Hematopoietic multipotent progenitor cell treated with erythropoietin and hydrocortisone succinate and interleukin-3 and kit ligand, for 4 days (in vitro differentiated cells): Measurements from ENCODE around the gene DNM3.

Experiments used
- DNase-seq: peaks from one replicate; pipeline ENCODE4 v3.0.0-alpha.2; 2015

DNM3 gene

DNA sequence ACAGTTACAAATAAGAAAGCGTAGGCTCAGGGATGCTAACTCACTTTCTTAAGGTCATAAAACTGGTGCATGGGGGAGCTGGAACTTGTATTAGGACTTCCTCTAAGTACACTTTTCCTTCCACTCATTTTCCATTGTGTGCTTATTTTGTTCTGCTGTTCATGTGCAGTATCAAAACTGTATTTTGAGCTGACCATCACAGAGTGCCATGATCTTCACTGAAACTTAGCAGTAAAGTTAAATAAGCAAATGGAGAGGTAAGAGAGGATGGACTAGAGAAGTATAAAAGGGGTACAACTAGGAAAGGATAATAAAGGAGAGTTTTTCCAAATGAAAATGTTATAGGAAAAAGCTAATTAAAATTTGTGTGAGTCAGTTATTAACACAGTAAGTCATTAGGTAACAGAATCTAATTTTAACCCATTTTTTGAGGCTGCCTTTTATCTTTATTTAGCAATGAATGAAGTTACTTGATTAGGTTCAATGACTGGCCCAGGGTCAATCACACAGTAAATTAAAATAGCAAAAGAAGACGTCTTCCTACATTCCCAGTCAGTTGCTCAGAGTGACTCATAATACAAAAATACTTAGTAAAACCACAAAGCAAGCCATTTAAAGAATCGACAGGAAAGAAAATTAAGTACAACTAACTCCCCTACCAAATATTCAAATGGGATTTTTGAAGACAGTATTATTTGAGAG lies 413.4 kb downstream of the DNM3 start:
- DNase-seq, result peak; percentile 44

DNA sequence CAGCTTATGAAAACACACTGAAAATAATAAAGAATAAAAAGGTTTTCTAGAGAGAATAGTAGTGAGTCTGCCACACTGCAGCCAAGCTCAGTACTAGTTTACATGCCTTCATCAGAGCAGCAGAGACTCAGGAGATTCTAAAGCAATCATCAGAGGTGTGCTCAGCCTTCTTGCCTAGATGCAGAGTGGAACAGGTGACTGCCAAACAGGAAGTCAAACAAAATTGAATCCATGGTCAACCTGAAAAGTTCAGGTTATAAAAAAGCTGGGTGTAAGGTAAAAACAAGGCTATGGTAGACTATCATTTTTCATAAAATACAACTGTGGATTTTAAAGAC lies 413.9 kb downstream of the DNM3 start:
- DNase-seq, result no peak

DNA sequence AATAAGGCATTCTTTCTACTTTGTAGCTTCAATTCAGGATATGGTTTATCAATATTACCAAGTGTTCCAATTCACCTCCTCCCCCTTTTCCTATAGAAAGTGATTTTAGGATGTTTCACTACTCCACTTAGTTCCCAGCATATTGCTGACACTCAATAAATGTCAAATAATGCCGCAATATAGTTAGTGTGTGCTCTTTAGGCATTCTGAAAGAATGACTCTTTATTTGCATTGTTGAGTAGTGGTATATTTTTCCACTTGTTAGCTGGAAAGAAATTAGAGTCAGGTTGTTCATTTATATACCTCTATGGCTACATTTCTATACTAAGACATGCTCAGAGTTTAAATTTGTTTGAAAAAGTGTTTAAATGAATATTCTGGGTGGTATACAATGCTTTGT lies 424.6 kb downstream of the DNM3 start:
- DNase-seq, result no peak

DNA sequence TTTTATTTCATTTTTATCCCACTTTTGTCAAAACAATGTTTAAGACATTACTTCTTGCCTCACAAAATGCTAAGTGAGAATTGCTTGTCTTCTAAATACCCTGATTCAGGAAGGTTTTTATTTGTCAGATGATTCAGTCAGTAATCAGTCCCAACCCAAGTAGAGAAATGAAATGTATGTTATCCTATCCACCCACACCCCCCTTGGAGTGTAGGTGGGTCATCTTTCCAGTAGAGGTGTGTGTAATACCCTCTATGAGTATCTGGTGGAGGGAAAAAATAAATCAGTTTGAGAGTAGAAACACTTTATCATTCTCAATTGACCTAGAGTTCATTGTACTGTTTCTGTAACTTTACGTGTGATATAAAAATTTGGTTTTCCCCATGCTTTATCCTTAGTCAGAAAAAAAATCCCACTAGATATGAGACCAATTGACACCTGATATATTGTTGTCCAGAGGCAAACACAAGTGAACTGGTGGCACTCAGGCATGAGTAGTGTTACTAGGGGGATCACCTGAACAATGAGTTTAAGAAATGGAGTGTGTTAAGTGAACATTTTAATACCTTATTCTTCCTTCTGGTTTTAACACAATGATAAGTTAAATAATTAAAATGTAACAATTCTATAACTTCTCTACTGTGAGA lies 425.4 kb downstream of the DNM3 start:
- no peak for DNase-seq

DNA sequence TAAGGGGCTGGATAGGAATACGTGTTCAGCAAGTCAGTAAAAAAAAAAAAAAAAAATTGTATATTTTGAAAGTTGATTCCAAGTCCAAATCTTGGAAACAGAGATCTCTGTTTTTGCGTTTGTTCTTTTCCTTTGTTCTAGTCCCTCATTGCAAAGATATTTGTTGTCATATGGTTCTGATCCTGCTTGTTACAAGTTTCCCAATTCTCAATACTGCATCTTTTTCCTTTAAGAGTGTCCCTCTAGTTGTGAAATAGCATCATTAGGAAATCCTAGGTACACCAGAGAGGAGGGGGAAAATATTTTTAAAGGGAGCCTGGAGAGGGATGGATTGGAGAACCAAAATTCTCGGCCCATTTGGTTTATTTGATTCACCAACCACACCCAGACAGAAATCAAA lies 426.9 kb downstream of the DNM3 start:
- no peak for DNase-seq

DNA sequence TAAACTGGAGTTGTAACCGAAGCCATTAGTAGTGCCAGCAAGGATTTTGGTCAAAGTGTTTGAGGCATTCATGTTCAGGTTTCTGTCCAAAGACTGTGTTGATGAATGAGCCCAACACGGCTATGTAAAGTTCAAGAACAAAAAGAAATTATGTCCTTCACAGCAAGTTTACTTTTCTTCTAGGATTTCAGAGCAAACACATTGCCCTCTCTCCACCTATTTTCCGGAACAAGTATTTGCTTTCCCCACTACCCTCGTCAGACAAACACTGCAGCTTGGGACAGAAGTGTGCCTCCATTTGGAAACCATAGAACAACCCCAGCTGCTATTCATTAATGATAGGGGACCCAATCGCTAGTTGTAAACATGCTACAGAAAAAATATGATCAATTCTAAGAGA lies 427.8 kb downstream of the DNM3 start:
- no peak for DNase-seq

DNA sequence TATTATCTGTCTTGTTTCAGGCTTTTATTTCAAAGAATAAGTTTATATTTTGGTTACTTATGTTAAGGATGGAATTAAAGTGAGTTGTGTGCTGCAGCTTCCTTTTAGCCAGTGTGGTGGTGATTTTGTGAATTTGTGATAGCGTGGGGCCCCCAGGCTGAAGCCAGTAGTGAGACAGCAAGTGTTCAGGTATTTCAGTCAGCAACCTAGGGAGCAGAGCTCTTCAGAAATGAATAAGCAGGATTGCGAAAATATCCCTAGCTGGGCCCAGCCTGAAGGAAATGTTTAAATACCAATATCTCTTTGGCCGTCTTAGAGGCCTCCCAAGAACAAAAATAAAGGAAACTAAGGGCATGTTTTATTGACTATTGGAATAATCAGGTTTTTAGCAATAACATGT lies 428.3 kb downstream of the DNM3 start:
- DNase-seq, result no peak

DNA sequence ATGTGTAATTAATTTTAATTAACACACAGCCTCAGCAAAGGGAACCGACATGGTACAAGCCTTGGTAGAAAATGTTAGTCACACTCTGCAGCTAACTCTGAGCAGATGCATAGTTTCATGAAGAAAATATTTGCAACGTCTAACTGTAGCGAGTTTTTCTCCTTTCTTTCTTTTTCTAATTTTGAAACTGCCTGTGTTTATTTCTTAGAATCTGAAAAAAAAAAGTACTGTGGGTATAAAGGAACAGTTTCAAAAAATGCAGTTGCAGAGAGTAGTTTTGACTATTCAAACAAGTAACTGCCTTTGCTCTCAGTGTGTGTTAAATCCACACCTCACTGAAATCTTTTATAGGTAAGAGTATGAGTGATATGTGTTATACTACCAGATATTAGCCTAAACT lies 429.3 kb downstream of the DNM3 start:
- no peak for DNase-seq

DNA sequence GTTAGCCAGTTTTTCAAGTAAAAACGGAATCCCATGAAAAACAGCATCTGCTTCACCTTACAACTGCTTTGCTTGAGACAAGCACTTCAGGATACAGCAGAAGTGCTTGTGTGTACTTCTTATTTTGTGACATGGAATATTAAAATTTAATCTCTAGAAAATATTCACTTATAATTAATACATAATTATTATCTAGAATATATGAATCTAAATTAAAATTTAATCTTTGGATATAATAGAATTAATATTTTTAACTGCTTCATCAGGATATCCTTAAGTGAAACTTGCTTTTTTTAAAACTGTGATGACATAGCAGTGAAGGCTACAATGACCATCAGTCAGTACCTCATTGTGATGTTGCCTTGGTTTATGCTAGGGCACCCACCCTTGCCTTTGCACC lies 430.8 kb downstream of the DNM3 start:
- no peak for DNase-seq

DNA sequence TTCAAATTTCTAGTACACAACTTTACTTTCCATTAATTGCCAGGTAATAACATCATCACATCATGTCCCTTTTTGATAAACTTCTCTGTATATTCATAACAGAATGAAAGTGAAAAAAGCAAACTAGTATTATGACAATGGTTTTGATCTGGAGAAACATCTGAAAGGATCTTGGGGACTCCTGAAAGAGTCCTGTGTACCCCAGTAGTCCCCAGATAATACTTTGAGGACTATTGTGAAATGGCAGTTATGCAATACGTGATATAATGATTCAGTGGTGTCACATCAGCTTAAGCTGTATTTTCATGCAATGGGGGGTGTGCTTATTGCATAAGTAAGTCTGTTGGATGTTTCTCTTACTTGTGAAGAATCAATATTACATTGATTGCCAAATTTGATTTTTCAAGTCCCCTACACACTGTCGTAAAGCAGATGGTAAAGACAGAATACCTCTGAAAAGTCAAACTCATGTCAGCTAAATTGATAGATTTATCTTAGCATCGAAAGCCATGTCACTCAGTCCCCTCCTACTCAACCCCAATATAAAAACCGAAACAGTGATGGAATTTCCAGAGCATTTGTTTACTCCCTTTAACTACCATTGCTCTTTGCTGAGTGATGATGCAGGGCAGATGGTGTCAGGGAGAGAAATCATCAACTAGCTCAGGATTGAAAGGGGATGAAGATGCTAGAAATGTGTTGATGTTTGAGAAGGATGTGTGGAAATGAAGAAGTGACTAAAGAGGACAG lies 432.5 kb downstream of the DNM3 start:
- DNase-seq, result peak; percentile 31

DNA sequence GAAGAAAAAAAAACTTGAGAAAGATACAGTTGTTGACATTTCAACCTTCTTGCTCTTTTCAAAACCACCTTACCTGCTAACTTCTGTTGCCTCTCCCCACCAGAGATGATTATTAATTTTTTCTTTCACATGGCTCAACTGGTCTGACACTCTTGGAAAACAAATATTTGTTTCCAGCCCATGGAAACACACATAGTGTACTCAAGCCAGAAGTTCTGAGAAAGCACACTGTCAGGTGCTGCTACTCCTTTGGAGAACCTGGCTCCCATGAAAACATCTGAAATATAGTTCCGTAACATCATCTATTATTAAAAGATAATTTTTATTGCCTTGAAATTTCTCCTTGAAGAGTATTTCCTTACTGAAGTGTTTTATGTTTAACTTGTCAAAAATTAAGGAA lies 434.2 kb downstream of the DNM3 start:
- no peak for DNase-seq

DNA sequence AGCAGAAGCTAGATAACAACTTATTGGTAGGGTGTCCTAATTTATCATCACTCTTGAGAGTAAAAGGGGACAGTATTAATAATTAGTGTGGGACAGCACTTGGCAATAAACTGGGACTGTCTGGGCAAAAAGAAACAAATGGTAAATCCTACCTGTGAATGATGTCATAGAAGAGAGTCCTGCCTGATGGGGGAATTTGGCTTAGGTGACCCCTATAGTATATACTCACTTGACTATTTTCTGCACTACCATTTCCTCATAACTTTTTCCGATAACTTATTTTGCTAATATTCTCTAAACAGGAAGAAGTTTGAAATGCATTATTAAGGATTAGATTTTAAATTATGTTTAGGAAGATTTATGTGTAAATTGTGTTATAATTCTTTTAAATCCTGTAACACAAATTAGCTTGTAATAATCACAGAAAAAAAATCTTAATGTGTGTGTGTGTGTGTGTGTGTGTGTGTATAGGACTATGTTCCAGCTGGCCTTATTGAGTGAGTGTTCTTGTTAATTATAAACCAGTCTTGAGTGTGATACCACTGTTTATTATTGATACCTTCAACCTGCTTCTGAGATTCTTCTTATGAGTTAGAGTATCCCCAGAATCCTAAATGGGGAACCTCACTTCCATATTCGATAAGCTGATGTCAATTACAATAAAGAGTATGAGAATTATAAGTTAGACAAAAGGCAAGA lies 435.0 kb downstream of the DNM3 start:
- DNase-seq, result no peak

DNA sequence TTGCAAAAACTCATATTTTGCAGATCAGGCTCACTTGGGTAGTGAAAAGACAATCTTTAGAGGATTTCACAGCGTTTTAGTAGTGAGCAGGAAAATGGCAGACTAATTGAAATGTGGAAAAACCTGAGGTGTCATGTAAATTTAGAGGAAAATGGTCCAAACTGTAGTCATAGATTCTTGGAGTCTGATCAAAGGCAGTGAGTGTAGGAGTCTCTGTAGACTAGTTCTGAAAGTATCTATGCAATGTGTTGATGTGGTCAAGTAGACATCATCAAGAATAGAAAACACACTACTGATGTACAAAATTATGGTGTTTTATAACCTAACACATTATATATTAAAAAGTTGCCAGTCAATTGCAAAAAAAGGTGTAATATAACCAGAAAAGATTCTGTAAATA lies 436.0 kb downstream of the DNM3 start:
- DNase-seq, result no peak

DNA sequence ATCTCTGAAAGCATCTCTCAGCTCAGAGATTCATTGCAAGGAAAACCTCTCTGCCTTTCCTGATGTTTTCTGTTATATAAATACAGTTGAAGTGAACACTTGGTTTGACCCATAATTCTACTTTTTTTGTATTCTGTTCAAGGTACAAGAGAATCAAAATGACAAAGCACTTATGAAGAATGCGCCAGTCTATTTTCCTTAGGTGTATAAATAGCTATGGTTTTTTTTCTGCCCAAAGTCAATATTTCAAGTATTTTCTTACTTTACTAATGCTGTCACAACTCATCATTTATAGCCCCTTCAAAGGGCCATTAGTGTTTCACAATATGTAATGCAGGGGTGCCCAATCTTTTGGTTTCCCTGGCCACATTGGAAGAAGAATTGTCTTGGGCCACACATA lies 436.7 kb downstream of the DNM3 start:
- no peak for DNase-seq

DNA sequence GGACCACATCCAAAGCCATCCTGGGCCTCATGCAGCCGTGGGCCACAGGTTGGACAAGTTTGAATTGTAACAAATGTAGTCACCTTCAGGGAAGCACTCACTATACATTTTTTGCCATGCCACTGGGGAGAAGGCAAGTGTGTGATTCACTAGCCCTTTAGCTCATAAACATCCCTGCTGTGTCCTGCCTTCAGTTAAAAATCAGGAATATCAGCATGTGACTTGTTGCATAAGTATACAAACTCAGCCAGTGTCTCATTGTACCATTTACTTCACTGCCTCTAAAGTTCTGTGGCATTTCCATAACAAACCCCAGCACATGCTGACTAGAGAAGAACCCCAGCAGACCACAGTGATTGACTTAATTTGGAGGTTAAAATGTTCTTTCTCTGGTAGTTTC lies 437.2 kb downstream of the DNM3 start:
- no peak for DNase-seq

DNA sequence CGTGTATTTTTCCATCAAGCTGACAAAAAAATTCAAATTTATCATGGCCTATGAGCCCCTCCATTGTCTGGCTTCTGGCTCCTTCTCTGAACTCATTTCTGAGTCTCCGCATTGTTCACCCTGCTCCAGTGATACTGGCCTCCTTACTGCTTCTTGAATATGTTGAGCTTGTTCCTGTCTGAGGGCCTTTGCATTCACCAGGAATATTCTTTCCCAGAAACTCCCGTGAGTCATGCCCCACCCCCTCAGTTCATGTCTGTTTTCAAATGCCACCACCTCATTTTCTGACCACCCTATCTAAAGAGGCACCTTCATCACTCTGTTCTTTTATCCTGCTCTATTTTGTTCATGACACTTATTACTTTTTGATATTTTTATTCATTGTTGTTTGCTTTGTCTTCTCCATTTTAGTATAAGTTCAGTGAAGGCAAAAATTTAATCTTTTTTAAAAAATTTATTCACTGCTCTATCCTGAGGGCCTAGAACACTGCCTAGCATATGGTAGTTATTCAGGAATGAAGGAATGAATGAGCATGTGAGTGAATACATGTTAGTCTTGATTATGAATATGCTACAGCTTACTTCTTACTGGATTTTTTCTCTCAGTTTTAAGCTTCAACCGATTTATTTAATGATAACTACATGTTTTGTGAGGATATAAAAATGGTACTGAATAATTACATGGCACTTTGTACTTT lies 438.8 kb downstream of the DNM3 start:
- DNase-seq, result no peak

DNA sequence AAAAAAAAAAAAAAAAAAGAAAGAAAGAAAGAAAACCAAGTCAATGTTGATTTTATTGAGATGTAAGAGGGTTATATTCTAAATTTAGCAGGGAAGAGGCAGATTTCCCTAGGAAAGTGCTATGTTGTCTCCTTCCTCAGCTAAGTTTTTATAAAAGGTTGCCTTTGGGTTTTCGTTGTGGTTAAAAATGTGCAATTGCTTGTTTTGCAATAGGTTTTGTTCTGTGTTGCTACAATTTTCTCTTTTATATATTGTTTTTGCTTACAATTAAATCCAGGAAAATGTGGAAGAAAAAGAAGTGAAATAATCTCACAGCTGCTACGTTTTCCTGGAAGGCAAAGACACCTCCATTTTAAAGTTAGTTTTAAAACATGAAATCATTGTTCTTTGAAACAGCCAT lies 442.5 kb downstream of the DNM3 start:
- DNase-seq, result peak; percentile 9

DNA sequence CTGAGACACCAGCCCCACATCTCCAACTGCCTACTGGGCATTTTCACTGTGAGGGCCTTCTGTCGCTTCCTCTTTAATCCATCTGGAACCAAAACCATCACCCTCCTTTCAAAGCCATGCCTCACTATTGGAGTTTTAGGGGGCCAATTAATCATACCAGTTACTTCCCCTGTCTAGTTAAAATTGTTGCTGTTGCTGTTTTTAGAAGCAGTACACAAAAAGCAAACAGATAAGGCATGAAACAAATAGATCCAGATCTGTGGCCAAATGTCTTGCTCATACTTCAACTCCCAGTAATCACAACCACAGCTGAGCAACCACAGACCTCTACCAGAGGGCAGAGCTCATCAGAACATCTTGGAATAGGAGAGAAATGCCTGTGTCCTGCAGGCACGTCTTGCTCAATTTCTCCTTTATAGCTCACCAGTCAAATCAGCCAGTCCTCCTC lies 445.4 kb downstream of the DNM3 start:
- peak; percentile 63 for DNase-seq

DNA sequence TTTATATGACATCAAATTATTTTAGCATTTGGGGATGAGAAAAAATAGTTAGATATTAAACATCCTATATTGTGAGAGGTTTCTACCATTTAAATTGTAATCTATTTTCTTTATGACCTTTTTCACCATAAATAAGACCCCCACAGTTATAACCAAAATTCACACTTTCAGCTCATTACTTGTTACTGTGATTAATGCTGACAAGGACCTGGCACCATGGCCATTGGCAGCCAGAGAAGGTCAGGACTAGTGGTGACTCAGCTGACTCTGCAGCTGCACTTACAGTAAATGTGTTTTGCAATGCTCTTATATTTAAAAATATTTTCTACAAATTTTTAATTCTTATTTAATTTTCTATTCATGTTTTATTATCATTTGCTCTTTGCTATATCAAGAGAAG lies 445.9 kb downstream of the DNM3 start:
- DNase-seq, result peak; percentile 6

DNA sequence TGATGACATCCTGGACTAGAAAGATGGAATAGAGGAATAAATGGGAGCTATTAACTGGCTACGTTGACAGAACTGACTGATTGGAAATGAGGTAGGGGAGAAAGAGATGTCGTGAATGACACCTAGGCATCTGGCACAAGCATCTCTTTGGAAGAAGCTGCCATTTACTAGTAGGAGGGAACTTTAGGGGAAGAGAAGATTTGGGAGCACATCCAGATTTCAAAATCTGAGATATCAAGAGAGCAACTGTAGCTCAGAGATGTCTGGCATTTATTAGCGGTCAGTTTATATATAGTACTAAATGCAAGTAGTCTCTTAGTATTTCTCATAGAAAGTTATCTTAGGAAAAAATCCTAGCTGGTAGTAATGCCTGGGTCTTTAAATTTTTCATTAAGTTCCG lies 447.3 kb downstream of the DNM3 start:
- no peak for DNase-seq

DNA sequence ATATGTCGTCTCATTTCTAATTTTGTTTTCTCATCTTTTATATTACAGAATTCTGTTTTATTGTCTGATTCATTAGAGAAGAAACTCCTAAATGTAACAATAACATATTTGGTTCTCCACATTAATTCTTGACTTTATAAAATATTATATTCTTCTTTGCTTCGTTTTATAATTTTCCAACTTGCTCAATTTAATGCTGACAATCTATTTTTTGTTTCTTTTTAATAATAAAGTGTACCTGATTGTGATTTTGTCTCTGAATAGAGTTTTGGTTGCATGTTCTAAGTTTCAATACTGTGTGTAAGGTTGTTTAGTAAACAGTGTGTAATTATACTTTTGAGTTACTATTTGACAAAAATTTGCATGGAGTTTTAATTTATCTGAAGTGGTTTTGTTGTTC lies 448.1 kb downstream of the DNM3 start:
- DNase-seq, result no peak

DNA sequence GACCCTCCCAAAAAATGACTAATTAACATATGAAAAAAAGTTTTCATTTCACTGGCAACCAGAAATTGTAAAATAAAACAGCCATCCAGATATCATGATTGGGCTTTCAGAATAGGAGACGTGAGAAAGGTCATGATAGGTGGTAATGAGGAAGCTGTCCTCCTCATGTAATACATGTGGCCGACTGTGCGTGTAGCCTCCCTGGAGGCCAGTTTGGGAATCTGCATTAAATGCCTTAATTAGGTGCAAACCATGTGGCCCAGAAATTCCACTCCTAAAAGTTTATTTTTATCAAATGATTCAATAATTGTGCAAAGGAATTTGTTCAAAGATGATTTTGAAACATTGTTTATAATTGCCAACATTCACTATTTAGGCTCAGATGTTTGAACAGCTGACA lies 451.5 kb downstream of the DNM3 start:
- peak; percentile 18 for DNase-seq

DNA sequence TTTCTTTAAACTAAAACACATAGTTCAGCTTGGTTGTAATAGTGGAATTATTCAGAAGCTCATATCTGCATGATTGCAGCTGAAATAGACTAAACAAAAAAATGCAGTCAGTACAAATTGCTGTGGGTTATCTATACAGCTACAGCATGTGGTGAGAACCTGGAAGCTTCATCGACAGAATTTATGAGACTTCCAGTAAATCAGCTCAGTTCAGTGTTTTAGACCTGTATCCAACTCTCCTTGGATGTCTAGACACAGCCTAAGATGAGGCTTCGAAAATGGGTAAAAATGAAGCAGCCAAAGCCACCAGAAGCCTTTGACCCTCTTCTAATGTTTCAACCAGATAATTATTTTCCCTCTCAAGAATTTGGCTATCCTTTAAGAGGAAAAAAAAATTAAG lies 452.1 kb downstream of the DNM3 start:
- no peak for DNase-seq
